HepG2 (cell line): Measurements from ENCODE around the gene SLC35B1. TPM values are rescaled to one million over a fixed set of nuclear protein-coding genes. Genes with fewer than 3 reads are reported as not detected.

Source experiments
- CAMTA2 ChIP-seq: sonication (generic); formaldehyde crosslinking; IDR thresholded peaks from 2 replicates; pipeline ENCODE4 v1.4.0; 2020; ENCODE audit warnings: mild to moderate bottlenecking, missing genetic modification reagents, borderline replicate concordance
- FOXP4 ChIP-seq: sonication (generic); formaldehyde crosslinking; IDR thresholded peaks from 2 replicates; pipeline ENCODE4 v1.4.0; 2020; ENCODE audit warnings: missing genetic modification reagents
- HMG20B ChIP-seq: conservative IDR thresholded peaks from 2 replicates; pipeline ENCODE4 v1.6.1; 2016; ENCODE audit warnings: missing genetic modification reagents, missing compliant biosample characterization
- JARID2 ChIP-seq: sonication (generic); formaldehyde crosslinking; IDR thresholded peaks from 2 replicates; pipeline ENCODE4 v1.8.1; 2023; ENCODE audit warnings: missing genetic modification reagents, inconsistent platforms; ENCODE audit not compliant: insufficient replicate concordance
- MAFG ChIP-seq: sonication (generic); formaldehyde crosslinking; IDR thresholded peaks from 2 replicates; pipeline ENCODE4 v1.5.1; 2020; ENCODE audit warnings: mild to moderate bottlenecking, missing genetic modification reagents
- MYC ChIP-seq: sonication (generic); formaldehyde crosslinking; IDR thresholded peaks from 2 replicates; pipeline ENCODE4 v1.9.0; 2021; ENCODE audit warnings: missing genetic modification reagents, borderline replicate concordance
- NFKB2 ChIP-seq: sonication (generic); formaldehyde crosslinking; IDR thresholded peaks from 2 replicates; pipeline ENCODE4 v1.4.0; 2020; ENCODE audit warnings: missing genetic modification reagents, borderline replicate concordance
- NR2F6 ChIP-seq, 2 experiments: IDR thresholded peaks; 2 replicates each; pipeline ENCODE4 v1.6.1; 2016; ENCODE audit warnings: antibody characterized with exemption in 1 of 2, mild to moderate bottlenecking in 1 of 2
- PHF5A ChIP-seq: IDR thresholded peaks from one replicate; pipeline ENCODE4 v1.6.1; 2018; ENCODE audit warnings: low read depth, missing genetic modification reagents; ENCODE audit not compliant: unreplicated experiment
- PRMT3 ChIP-seq: sonication (generic); formaldehyde crosslinking; IDR thresholded peaks from 2 replicates; pipeline ENCODE4 v1.8.1; 2022; ENCODE audit warnings: low read depth, mild to moderate bottlenecking, moderate library complexity, missing genetic modification reagents, borderline replicate concordance
- SIN3B ChIP-seq: fragments of 150-350 bp; IDR thresholded peaks from 2 replicates; pipeline ENCODE4 v1.6.1; 2014; ENCODE audit warnings: low read length
- SMARCC2 ChIP-seq: fragments of 450-650 bp; IDR thresholded peaks from 2 replicates; pipeline ENCODE4 v1.6.1; 2017; ENCODE audit warnings: antibody characterized with exemption, mild to moderate bottlenecking
- TFDP1 ChIP-seq: IDR thresholded peaks from 2 replicates; pipeline ENCODE4 v1.6.1; 2016; ENCODE audit warnings: missing compliant biosample characterization, missing genetic modification reagents, borderline replicate concordance
- TP53 ChIP-seq: sonication (generic); formaldehyde crosslinking; conservative IDR thresholded peaks from 2 replicates; pipeline ENCODE4 v1.4.0; 2020; ENCODE audit warnings: missing genetic modification reagents
- ZMYM2 ChIP-seq: sonication (generic); formaldehyde crosslinking; IDR thresholded peaks from 2 replicates; pipeline ENCODE4 v1.8.0; 2022; ENCODE audit warnings: mild to moderate bottlenecking, missing genetic modification reagents
- ZNF232 ChIP-seq: sonication (generic); formaldehyde crosslinking; IDR thresholded peaks from 2 replicates; pipeline ENCODE4 v1.4.0; 2020; ENCODE audit warnings: missing genetic modification reagents, borderline replicate concordance
- ZNF253 ChIP-seq: sonication (generic); formaldehyde crosslinking; IDR thresholded peaks from 2 replicates; pipeline ENCODE4 v1.8.0; 2022; ENCODE audit warnings: mild to moderate bottlenecking, missing genetic modification reagents, borderline replicate concordance
- ZNF329 ChIP-seq: sonication (generic); formaldehyde crosslinking; IDR thresholded peaks from 2 replicates; pipeline ENCODE4 v1.9.0; 2021; ENCODE audit warnings: low read depth, mild to moderate bottlenecking, missing genetic modification reagents
- ZNF446 ChIP-seq: sonication (generic); formaldehyde crosslinking; IDR thresholded peaks from 2 replicates; pipeline ENCODE4 v1.5.0; 2020; ENCODE audit warnings: mild to moderate bottlenecking, missing genetic modification reagents
- polyA plus RNA-seq, 8 experiments: library from polyadenylated mRNA; depleted of rRNA in 3 of 8; stranded (reverse) in 7 of 8; unstranded in 1 of 8; fragments of >200 nt; fragmentation: Illumina TruSeq in 4 of 8; extraction: Trizol in 4 of 8; gene quantifications; 2 replicates each; pipeline versions ENCODE4 v1.2.1 to v1.2.3, GENCODE V29; 2011 to 2016; ENCODE audit warnings: low read depth in 4 of 8, missing spikeins in 1 of 8, mixed read lengths in 1 of 8; ENCODE audit not compliant: insufficient read depth in 1 of 8
- total RNA-seq, 5 experiments: library from RNA; depleted of rRNA; stranded (reverse); fragments of >200 nt; fragmentation: Illumina TruSeq; extraction: Trizol; gene quantifications; 2 replicates each; pipeline ENCODE4 v1.2.3, GENCODE V29; 2016; ENCODE audit warnings: low read depth in 1 of 5
- TF ChIP-seq, protein P1 (sequence below): IDR thresholded peaks from 2 replicates; pipeline ENCODE4 v1.4.0; 2020; ENCODE audit warnings: mild to moderate bottlenecking, missing genetic modification reagents
- TF ChIP-seq, protein P2 (sequence below): sonication (generic); formaldehyde crosslinking; IDR thresholded peaks from 2 replicates; pipeline ENCODE4 v1.4.0; 2020; ENCODE audit warnings: mild to moderate bottlenecking, missing genetic modification reagents
- TF ChIP-seq, protein P3 (sequence below): IDR thresholded peaks from 2 replicates; pipeline ENCODE4 v1.6.1; 2016; ENCODE audit warnings: low read depth, borderline replicate concordance

Gene SLC35B1
- total and polyA plus RNA-seq, 2 of the 13 experiments (the other 11 are each of a cell fraction or from before 2014, with no cell fraction given) = 99.6 to 113 TPM

DNA sequence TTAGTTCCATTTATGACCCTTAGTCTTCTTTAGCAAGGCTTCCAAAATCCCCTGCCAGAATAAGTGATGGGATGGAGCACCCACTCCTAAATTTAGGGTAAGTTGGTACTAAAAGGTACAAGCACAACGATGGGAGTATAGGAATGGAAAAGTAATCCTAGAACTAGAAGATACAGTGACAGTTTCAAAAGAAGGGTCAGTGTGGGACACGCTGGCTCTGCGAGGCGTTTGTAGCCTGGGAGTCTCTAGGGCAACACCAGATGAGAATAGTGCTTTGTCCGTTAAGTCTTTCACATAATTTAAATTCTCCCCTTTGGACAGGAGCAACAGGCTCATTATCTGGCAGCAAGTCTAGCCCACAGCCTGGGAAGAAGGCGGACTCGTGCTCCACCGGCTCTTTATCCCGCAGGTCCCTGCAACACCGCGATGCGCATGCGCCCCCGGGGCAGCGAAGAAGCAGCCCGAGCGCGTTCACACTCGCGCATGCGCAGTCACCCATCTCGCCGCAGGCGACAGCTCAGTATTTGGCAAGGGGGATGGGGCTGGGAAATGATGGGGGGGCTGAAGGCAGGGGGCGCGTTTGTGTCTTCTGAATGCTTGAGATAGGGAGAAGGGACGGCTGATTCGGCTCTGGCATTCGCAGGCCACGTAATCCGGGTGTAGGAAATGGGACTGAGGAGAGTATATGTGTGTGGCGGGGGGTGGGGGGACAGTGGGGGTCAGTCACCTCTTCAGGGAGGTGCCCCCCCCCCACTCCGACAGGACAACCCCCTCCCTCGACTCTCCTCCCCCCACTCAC is 30.4 kb downstream of the SLC35B1 start (continued):
- TF ChIP-seq NFKB2 (CRISPR knock-in tag) (no peak), MYC (CRISPR knock-in tag) (no peak), MAFG (CRISPR knock-in tag) (no peak), HMG20B (CRISPR knock-in tag) (no peak), ZNF232 (CRISPR knock-in tag) (no peak), ZNF253 (no peak), PRMT3 (CRISPR knock-in tag) (no peak), ZMYM2 (CRISPR knock-in tag) (no peak), FOXP4 (CRISPR knock-in tag) (no peak), SMARCC2 (no peak), TP53 (CRISPR knock-in tag) (0 out of 2 replicates have a peak, but pooled peaks have one; percentile 19), ZNF446 (CRISPR knock-in tag) (no peak), TFDP1 (peak; percentile 47; the same call in 1 of the 2 replicates), ZNF329 (no peak), SIN3B (no peak), PHF5A (CRISPR knock-in tag) (no peak), JARID2 (CRISPR knock-in tag) (no peak), NR2F6 (IDR thresholded peaks at IDR 0.05) (no peak), NR2F6 (CRISPR knock-in tag; IDR thresholded peaks at IDR 0.05) (no peak), CAMTA2 (CRISPR knock-in tag) (0 out of 2 replicates have a peak, but pooled peaks have one; percentile 8)
- TF ChIP-seq, protein P1, sequence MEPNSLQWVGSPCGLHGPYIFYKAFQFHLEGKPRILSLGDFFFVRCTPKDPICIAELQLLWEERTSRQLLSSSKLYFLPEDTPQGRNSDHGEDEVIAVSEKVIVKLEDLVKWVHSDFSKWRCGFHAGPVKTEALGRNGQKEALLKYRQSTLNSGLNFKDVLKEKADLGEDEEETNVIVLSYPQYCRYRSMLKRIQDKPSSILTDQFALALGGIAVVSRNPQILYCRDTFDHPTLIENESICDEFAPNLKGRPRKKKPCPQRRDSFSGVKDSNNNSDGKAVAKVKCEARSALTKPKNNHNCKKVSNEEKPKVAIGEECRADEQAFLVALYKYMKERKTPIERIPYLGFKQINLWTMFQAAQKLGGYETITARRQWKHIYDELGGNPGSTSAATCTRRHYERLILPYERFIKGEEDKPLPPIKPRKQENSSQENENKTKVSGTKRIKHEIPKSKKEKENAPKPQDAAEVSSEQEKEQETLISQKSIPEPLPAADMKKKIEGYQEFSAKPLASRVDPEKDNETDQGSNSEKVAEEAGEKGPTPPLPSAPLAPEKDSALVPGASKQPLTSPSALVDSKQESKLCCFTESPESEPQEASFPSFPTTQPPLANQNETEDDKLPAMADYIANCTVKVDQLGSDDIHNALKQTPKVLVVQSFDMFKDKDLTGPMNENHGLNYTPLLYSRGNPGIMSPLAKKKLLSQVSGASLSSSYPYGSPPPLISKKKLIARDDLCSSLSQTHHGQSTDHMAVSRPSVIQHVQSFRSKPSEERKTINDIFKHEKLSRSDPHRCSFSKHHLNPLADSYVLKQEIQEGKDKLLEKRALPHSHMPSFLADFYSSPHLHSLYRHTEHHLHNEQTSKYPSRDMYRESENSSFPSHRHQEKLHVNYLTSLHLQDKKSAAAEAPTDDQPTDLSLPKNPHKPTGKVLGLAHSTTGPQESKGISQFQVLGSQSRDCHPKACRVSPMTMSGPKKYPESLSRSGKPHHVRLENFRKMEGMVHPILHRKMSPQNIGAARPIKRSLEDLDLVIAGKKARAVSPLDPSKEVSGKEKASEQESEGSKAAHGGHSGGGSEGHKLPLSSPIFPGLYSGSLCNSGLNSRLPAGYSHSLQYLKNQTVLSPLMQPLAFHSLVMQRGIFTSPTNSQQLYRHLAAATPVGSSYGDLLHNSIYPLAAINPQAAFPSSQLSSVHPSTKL (CRISPR knock-in tag) = no peak
- TF ChIP-seq, protein P2, sequence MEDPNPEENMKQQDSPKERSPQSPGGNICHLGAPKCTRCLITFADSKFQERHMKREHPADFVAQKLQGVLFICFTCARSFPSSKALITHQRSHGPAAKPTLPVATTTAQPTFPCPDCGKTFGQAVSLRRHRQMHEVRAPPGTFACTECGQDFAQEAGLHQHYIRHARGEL (CRISPR knock-in tag) = no peak
- TF ChIP-seq, protein P3, sequence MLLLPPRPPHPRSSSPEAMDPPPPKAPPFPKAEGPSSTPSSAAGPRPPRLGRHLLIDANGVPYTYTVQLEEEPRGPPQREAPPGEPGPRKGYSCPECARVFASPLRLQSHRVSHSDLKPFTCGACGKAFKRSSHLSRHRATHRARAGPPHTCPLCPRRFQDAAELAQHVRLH (CRISPR knock-in tag) = peak; percentile 18; the same call in 1 of the 2 replicates
